HUES48 (cell line): ENCODE measurements around the gene MTARC2.

Source experiments
- H3K27ac ChIP-seq: one replicate; pipeline ENCODE4 v1.7.0; 2013; ENCODE audit warnings: low read depth, low read length, inconsistent platforms
- H3K27me3 ChIP-seq: 2 replicates; pipeline ENCODE4 v1.6.1; 2013; ENCODE audit warnings: mild to moderate bottlenecking, low read length; ENCODE audit not compliant: control insufficient read depth, insufficient read depth
- H3K36me3 ChIP-seq: 2 replicates; pipeline ENCODE4 v1.6.1; 2013; ENCODE audit warnings: low read length; ENCODE audit not compliant: control insufficient read depth, insufficient read depth
- H3K4me1 ChIP-seq: 2 replicates; pipeline ENCODE4 v1.6.1; 2013; ENCODE audit warnings: mild to moderate bottlenecking, low read length; ENCODE audit not compliant: control insufficient read depth, insufficient read depth
- H3K4me3 ChIP-seq: 2 replicates; pipeline ENCODE4 v1.5.1; 2013; ENCODE audit warnings: mild to moderate bottlenecking, low read depth, low read length
- H3K9ac ChIP-seq: 2 replicates; pipeline ENCODE4 v1.6.1; 2013; ENCODE audit warnings: mild to moderate bottlenecking, low read depth, low read length, moderate library complexity
- H3K9me3 ChIP-seq: 2 replicates; pipeline ENCODE4 v1.6.1; 2013; ENCODE audit warnings: low read length; ENCODE audit not compliant: control insufficient read depth, insufficient read depth

Gene MTARC2

DNA sequence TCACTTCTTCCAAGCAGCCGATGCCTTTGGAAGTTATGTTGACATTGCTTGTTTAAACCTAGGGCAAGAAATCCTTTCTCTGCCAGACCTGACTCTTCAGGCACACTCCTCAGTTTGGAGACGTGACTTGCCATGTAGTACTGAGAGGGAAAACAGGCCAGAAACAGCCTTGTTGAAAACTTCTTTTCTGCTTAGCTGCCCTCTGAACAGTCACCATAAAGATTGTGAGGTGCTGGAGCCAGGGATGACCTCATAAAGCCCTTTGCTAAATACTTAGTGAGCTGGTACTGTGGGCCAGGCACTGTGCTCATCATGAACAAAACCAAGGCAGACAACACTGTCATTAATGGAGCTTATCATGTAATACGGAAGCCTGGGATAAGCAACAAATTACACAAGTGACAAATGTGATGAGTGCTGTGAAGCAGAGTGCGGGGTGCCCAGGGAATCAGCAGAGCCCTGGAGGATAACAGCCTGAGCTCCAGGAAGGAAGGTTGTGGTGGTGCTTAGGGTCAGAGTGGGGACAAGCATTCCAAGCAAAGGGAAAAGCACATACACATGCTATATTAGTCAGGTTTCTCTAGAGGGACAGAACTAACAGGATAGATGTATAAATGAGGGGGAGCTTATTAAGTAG, 80.9 kb downstream of the MTARC2 start:
- no peak overlapping the region for H3K27ac ChIP-seq
- no peaks in the 10 kb centered on the region for H3K9me3 ChIP-seq
- H3K36me3 ChIP-seq, result no peaks in the 10 kb centered on the region
- no peaks in the 10 kb centered on the region for H3K27me3 ChIP-seq
- H3K9ac ChIP-seq, result no peak overlapping the region
- no peaks in the 10 kb centered on the region for H3K4me1 ChIP-seq
- H3K4me3 ChIP-seq, result no peak overlapping the region

- no peaks in the 10 kb centered on the region for H3K9me3 ChIP-seq
- no peak overlapping the region for H3K4me3 ChIP-seq
- no peak overlapping the region for H3K27ac ChIP-seq
- no peaks in the 10 kb centered on the region for H3K27me3 ChIP-seq
- no peak overlapping the region for H3K9ac ChIP-seq
- no peaks in the 10 kb centered on the region for H3K36me3 ChIP-seq
- no peaks in the 10 kb centered on the region for H3K4me1 ChIP-seq
Observed at GRCh38 chr1:220833436-220833835, 85.3 kb downstream of the MTARC2 start.
